Endometrial microvascular endothelial cells (primary cell): ENCODE measurements around the gene KIFC1. TPM values are rescaled to one million over a fixed set of nuclear protein-coding genes. Genes with fewer than 3 reads are reported as not detected.
"Not testable (repeated sequence)": the region's sequence is repeated elsewhere in the genome, so short reads cannot be mapped to it uniquely, and the experiment has no call there.

ENCODE experiments used
- in situ Hi-C: cut with HindIII; loops from 2 replicates; pipeline ENCODE4 v1.10.0; 2017; ENCODE audit warnings: low sequenced_read_pairs, low pct_unique_long_range_greater_than_20kb; ENCODE audit errors: inconsistent ontology term
- total RNA-seq: library from RNA; depleted of rRNA; stranded (reverse); fragments of >200 nt; gene quantifications from one replicate; pipeline ENCODE4 v1.2.3, GENCODE V29; 2015; ENCODE audit errors: inconsistent ontology term

KIFC1 gene
- total RNA-seq, 1 donor from 2014 or later = 55.4 TPM

DNA sequence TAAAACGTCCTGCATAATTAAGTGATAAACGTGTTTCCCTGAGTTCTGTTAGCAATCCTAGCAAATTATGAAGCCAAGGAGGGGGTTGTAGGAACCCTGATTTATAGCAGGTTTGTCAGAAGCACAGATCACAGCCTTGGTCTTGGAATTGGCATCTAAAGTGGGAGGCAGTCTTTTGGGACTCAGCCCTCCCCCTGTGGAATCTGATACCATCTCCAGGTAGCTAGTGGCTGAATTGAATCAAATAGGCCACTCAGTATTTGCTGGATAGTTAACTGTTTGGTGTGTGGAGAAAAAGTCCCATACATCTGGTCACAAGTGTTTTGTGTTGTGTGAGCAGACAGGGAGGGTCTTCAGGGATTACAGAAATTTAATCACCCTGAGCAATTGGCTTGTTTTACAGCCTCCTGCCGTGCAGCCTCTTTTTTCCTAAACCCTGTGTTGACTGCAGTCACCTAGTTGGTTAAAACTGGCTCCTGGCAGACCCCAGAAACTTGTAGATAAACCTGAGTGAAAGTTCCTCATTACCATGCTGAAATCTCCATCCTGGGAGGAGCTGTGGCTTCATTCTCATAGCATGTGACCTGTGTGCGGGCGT is 19.0 kb upstream of the KIFC1 start:
- in situ Hi-C loops = no loop called here

DNA sequence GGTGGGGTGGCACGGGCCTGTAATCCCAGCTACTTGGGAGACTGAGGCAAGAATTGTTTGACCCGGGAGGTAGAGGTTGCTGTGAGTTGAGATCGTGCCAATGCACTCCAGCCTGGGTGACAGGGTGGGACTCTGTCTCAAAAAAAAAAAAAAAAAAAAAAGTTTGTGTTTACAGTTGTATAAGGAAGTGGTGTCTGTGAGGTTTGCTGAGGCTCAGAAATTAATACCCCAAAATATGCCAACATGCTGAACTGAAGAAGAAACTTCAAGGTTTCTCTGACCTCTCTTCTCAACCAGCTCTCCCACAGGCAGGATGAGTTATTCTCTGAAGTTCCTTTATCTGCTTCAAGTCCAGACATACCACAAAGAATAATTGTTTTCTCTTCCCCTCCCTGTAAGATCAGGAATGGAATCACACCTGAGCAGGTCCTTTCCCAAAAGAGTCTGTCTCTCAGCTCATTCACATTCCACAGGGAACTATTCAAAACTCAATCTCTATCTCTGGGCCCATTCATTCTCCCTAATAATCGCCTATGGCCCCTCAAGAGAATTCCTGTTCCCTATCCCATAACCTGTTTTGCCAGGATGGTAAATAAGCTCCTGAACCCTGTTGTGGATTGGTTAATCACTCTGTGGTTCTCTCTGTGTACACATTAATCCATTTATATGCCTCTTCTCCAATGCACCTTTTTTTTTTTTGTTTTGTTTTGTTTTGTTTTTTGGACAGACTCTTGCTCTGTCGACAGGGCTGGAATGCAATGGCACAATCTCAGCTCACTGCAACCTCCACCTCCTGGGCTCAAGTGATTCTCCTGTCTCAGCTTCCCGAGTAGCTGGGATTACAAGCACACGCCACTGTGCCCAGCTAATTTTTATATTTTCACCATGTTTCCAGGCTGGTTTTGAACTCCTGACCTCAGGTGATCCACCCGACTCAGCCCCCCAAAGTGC is 17.4 kb upstream of the KIFC1 start:
- in situ Hi-C loops = no loop called here

DNA sequence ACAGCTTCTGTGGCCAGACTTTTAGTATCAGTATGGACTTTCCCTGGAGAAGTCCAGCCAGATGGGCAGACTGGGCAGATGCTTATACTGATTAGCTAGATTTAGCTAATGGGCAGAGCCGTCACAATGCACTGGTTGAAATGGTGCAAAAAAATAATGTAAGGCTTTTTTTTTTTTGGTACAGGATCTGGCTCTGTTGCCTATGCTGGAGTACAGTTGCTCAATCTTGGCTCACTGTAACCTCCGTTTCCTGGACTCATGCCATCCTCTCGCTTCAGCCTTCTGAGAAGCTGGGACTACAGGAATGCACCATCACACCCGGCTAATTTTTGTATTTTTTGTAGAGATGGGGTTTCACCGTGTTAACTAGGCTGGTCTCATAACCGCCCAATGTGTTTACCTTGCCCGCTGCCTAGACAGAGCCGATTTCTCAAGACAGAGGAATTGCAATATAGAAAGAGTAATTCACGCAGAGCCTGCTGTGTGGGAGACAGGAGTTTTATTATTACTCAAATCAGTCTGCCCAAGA is 16.4 kb upstream of the KIFC1 start:
- in situ Hi-C loops = no loop called here

DNA sequence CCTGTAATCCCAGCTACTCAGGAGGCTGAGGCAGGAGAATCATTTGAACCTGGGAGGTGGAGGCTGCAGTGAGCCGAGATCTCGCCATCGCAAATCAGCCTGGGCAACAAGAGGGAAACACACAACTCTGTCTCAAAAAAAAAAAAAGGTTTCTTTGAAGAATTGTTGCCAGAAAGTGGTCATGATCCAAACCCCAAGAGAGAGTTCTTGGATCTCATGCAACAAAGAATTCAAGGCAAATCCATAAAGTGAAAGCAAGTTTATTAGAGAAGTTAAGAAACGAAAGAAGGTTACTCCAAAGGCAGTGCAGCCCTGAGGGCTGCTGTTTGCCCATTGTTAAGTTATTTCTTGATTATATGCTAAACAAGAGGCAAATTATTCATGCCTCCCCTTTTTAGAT is 14.5 kb upstream of the KIFC1 start:
- in situ Hi-C loops = no loop called here

DNA sequence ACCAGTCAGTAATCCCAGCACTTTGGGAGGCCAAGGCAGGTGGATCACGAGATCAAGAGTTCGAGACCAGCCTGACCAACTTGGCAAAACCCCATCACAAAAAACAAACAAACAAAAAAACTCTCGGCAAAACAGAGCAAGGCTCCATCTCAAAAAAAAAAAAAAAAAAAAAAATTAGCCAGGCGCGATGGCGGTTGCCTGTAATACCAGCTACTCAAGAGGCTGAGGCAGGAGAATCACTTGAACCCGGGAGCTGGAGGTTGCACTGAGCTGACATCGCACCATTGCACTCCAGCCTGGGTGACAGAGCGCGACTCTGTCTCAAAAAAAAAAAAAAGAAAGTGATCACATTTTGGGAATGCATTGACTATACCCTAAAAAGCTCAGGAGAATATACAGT is 12.4 kb upstream of the KIFC1 start:
- in situ Hi-C loops = not testable (repeated sequence)

DNA sequence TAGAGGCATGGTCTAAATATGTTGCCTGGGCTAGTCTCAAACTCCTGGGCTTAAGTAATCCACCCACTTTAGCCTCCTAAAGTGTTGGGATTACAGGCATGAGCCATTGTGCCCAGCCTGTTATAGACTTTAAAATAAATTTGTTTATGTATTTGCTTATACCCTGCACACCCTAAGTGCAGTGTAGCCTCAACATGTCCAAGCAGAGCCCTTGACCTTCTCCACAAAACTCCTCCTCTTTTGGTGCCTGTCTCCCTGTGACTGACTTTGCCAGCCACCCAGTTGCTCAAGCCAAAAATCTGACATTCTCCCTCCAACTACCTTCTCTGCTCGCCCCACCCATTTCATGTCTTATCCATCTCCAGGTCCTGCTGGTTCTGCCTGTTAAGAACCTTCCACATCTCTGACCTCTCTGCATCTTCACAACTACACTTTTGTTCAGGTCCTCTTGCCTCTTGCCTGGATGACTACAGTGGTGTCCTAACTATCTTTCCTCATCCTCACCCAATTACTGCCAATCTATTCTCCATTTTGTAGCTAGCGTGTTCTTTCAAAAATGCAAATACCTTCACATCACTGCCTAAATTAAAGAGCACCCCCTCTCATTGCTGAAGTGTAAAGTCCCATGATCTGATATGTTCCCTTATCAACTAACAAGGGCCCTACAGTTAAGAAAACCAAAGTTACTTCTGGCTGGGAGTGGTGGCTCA is 11.2 kb upstream of the KIFC1 start:
- in situ Hi-C loops = no loop called here

DNA sequence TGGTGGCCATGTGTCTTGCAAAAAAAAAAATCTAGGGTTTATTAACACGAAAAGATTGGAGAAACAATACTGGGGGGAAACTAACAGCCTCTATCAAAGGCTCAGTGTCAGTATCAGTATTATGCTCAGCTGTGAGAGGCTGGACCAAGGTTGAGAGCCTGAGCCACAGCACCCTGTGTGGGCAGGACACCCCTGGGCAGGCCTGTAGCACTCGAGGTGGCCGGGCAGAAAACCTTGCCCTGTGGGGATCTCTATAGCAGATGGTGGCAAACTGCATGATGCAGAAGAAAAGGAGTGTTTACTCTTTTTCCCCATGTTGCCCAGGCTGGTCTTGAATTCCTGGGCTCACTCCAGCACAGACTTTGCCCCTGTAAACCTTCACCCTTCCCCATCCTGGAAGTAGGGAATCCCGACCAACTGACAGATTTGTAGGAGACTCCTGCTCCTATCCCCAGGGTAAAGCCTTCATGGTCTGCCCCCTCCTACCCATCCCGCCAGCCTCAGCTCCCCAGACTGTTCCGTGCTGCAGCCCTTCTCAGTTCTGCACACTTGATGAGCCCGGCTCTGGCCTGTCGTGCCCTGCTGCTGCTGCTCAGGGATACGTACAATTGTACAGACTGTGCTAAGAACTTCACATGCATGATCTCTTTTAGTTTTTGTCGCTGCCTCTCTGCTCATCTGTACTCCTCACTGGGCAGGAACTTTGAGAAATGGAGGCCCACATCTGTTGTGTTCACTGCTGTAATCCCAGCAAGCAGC is 8.0 kb upstream of the KIFC1 start:
- in situ Hi-C loops = no loop called here

DNA sequence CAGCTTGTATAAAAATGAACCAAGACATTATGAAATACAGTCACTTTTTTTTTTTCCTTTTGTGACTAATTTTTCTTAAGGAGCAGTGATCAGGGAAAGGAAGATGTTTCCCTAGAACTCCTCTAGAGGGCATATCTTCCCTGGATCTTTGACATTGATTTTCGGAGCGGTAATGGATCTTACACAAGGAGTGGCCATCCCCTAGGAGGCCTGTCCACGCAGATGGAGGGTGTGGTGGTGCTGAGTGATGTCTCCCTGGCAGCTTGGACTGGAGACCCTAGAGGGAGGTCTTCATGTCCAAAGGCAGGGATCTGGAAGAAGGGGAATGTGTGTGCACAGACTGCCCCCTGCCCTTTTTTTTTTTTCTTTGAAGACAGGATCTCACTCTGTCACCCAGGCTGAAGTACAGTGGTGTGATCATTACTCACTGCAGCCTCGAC is 7.0 kb upstream of the KIFC1 start:
- in situ Hi-C loops = no loop called here

DNA sequence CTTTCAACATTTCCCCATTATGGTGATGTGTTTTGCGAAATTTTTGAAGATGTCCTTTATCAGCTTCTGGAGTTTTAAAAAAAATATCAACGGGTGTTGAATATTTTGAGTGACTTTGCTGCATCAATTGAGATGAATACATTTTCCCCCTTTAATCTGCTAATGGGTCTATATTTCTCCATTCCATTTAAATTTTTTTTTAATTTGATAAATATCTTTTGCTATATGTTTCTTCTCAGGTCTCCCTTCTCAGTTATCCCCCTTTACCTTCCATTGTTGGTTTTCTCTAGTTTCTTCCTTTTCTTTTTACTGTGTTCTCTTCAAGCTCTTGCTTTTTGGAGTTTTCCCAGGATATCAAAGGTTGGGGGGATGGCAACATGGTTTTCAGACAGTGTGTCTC is 1.4 kb upstream of the KIFC1 start:
- in situ Hi-C loops = no loop called here

DNA sequence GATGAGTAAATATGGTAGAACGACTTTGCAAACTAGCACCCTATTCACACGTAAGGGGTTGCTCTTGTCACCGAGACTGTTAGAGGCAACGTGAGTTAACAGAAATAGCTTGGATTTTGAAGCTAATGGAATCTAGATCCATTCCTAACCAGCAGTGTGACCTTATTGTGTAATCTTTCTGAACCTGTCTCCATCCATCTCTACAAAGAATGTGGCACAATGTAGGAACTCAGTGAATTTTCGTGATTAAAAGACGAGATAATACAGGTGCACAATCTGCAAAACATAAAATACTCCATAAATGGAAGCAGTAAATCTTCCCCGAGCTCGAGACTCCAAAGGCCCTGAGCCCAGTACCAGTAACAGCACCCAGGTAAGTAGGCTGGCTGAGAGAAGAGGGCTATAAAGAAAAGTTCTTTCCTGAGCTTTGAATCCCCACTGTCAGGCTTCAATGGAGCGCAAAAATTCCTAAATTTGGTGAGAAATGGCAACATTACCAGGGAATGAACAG is 801 bp upstream of the KIFC1 start:
- in situ Hi-C loops = no loop called here

DNA sequence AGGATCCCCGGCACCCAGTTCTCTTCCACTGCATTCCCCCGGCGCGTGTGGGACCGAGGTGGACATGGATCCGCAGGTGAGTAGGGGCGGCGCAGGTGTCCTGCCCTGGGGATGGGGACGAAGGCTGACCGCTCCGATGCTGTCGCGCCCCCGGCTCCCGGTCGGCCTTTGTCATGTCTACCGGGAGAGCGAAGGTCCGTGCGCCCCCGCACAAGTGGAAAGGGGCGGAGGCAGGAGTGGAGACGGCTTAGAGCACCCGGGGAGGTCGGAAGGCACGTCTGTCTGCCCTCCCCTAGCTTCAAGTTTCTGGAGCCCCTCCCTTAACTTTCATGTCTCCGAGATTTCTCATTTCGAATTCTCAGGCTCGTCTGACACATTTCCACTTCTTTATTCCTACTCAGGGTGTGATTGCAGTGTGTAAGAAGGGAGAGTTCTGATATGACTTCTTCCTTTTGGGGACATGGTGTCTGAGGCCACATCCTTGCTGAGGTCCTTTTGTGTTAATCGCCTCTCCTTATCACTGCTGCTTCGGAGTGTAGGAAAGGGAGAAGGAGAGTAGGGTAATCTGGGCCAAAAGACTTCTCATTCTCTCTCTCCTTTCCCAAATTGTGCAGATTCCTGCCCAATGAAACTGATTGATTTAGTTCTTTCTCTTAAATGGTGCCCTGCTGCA is 435 bp downstream of the KIFC1 start:
- in situ Hi-C loops = no loop called here

DNA sequence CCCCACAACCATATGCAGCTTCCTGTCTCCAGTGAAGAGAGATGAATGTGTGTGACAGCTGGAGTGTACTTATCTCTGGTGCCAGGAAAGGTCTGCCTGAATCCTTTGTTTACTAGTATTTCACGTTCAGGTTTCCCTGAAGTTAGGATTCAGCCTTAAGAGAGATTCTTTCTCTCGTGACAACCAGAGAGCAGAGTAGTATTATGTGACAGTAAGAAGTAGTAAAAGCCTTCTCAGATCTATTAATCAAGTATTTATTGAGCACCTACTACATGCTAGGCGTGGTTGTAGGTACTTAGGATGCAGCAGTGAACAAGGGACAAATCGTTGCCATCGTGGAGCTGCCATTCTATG is 949 bp downstream of the KIFC1 start:
- in situ Hi-C loops = no loop called here

DNA sequence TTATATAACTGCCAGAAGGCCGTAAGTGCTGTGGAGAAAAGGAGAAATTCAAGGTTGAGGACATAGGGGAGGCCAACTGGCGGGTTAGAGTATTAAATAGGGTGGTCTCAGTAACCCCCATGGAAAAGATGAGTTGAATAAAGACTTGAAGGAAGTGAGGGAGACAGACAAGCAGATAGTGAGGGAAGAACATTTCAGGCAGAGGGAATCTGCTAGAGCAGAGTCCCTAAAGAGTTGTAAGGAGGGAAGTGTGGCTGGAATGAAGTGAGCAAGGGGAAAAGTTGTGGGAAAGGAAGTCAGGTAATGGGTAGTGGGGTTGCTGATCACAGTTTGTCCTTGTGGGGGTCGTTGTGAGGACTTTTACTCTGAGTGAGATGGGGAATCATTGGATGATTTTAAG is 1.4 kb downstream of the KIFC1 start:
- in situ Hi-C loops = no loop called here

DNA sequence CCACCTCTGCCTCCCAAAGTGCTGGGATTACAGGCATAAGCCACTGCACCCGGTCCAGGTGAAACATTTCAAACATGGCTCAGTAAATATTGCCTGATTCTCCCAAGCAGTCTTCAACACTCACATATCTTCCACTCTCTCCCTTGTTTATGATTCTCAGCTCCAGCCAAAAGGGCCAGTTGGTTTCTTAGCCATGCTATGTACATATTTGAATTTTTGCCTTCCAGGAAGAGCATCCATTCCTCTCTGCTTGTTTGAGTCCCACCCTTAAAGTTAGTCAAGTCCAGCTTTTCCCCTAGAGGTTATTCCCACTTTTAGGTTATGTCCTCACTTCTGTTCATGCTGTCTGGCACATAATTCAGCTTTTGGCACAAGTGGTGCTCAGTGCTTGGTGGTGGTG is 5.9 kb downstream of the KIFC1 start:
- in situ Hi-C loops = no loop called here

DNA sequence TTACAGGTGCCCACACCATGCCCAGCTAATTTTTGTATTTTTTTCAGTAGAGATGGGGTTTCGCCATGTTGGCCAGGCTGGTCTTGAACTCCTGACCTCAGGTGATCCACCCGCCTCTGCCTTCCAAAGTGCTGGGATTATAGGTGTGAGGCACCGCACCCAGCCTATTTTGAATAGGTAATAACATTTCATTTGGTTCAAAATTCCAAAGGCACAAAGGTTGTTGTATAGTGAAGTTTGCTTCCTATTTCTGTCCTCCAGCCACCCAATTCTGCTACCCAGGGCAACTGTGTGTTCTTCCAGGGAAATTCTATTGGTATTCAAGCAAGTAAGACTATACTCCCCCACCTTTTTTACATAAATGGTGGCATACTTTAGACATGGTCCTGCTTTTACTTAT is 7.0 kb downstream of the KIFC1 start:
- in situ Hi-C loops = not testable (repeated sequence)

DNA sequence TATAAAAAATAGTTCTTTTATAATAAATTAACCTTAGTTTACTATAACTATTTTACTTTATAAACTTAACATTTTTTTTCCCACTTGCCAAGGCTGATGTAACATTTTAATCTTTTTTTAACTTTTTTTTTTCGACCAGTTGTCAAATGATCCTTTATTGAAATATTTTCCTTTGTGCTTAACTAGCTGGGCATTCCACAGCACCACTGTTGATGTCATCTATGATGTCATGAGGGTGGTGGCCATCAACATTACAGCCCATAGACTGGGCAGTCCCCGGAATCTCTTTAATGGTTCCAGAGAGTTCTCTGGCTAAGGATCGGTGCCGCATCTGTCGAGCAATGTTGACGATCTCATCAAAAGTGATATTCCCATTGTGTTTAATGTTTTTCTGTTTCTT is 8.3 kb downstream of the KIFC1 start:
- in situ Hi-C loops = not testable (repeated sequence)

DNA sequence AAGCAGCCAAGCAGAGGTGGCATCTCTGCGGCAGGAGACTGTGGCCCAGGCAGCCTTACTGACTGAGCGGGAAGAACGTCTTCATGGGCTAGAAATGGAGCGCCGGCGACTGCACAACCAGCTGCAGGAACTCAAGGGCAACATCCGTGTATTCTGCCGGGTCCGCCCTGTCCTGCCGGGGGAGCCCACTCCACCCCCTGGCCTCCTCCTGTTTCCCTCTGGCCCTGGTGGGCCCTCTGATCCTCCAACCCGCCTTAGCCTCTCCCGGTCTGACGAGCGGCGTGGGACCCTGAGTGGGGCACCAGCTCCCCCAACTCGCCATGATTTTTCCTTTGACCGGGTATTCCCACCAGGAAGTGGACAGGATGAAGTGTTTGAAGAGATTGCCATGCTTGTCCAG is 13.3 kb downstream of the KIFC1 start:
- in situ Hi-C loops = no loop called here

DNA sequence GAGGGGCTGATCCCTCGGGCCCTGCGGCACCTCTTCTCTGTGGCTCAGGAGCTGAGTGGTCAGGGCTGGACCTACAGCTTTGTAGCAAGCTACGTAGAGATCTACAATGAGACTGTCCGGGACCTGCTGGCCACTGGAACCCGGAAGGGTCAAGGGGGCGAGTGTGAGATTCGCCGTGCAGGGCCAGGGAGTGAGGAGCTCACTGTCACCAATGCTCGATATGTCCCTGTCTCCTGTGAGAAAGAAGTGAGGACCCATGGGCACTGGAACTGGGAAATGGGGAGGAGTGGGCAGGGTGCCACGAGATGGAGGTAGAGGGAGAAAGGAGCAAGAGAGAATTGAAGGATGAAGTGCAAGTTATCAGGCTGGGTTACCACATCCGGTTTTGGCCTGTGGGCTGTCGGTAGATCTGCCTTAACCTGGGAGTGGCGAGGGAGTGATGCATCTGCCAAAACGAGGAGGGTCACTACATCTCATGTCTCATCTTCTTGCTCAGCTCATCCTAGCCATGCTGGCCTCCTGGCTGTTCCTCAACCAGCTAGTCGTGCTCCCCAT is 13.8 kb downstream of the KIFC1 start:
- in situ Hi-C loops = no loop called here
